Stimulated activated CD4-positive, alpha-beta T cell treated with anti-CD3 and anti-CD28 coated beads, Interleukin-12 subunit alpha, Interleukin-12 subunit beta, amount 100 ng/mL, for 4 hours (primary cell): ENCODE results near the gene RAD51B.

ENCODE experiments used
- DNase-seq: peaks from one replicate; pipeline ENCODE4 v3.0.0-alpha.2; 2020

Gene RAD51B

DNA sequence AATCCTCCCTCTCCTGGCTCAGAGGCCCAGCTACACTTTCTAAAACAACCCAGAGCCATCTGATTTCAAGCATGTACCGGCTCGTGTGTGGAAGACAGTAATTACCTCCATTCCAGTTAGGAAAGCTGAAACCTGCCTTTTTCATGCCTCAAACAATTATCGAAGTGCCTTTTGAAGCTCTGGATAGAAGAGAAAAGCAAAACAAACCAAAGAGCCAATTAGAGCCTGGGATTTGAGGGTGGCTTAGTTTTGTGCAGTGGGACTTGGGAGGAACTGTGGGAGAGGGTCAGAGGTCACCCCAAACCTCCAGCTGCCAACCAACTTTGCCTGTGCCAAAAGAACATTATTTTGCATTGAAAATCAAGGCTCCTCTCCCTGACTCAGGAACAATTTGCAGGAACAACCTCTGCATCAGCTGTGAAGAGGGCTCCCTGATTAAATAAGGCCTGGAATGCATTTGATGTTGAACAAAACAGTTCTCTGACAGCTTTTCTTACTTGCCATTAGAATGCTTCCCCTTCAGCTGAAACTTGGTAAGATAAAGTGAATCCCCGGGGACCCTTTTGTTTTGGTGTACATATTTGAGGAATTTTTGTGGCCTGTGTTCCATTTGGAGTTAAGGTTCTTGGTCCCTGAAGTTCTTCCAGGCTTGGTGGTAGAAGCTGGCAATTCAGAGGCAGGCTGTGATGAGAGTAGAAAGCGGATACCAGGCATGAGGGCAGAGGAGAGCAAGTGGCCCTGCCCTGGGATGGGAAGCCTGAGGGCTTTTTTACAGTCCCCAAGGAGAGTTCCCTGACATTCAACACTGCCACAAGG is 703.1 kb downstream of the RAD51B start:
- DNase-seq, result no peak

DNA sequence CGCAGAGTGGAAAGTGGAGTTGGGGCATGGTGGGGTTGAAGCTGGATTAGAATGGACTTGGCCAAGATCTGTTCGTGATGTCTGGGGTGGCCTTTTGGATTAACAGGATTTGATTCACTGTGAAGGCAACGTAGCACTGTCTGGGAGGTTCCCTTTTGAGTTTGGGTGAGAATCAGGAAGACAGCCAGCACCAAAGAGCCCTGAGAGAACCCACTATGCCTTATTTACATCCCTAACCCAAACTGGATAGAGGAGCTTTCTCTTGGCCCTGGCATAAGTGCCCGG is 703.7 kb downstream of the RAD51B start:
- no peak for DNase-seq

DNA sequence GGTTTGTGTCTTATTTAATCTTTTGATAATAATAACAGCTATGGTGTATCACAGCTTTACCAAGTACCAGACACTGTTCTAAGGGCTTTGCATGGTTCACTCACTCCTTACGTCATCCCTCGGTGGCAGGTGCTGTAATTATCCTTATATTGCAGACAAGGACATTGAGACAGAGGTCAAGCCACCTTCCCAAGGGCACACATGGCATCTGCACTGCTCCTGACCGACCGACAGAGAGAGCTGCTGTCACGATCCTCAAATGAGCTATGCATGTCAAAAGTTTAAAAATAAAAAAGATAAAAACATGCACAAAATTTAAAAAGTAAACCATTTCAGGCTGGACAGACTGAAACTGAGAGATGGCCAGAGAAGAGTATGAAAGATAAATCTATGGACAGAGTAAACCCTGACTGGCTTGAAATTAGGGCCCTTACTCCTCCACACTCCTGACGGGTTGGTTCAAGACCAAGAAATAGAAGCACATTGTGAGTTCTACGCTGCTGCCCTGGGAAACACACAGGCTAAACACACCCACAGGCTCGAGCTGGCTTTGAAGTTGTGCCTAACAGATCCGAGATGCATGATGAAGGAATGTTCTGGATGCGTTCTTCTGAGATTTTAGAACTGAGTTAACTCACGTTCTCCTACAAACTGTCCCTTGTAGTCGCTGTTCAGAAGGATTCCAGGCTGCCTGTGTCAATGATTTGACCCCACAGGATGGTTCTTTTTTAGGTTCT is 704.6 kb downstream of the RAD51B start:
- no peak for DNase-seq

DNA sequence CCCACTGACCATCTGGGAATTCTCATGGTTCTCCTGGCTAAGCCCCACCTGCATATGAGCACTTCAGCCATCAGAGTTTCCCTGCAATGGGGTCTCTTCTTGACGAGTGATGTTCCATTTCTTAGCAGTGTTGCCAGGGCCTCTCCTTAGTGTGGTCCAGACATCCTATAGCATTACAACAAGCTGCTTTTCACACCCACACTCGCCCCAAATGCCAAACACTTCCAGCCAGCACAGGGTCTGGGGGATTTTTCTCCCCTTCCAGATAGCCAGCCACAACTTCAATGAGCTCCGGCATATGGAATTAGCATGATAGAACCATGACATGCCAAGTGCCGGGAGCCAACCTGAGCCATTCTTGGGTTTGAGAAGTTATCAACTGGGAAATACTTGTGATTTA is 705.9 kb downstream of the RAD51B start:
- DNase-seq, result no peak

DNA sequence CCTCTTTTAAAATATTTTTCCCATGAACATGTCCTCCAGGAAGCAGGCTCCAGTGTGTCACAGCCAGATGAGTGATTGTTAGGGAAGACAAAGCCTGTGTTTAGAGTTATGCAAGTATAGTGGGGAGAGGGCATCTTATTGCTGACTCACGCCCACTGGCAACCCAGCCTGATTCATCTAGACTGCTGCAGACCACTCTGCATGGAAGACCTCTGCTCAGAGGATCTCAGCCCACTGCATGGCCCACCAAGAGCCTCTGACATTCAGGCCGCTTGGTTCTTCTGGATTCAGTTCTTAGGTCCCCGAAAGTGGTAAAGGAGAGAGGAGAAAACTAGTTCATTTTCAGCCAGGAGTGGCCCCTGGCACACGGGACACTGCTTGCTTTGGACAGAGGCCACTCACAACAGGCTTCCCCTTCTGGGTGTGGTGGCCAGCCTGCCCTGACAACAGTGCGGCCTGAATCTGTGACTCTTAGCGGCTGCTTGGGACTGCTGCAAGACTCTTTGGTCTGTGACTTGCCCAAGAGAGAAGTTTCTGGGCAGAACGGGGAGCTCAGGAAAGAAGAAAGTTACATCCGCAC is 707.0 kb downstream of the RAD51B start:
- DNase-seq, result no peak

DNA sequence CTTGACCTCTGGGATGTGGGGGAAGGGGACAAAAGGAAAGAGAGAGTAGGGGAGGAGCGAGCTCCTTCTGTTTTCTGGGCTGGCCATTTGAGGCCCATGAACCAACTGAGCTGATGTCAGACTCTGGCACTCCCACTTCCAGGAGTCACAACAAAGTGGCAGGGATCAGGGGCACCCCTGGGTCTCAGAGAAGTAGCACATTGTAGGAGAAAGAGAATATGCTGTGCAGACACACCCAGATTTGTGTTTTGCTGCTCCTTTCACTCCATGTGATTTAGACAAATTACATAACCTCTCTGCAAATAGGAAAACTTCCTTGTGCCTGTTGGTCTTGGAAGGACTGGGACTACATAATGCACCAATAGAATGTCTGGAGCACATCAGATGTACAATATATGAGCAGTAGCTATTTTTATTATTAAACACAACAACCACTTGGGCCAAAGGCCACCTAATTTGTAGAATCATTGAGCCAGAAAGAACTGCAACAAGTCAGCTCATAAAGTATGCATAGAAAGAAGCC is 707.8 kb downstream of the RAD51B start:
- DNase-seq, result no peak

DNA sequence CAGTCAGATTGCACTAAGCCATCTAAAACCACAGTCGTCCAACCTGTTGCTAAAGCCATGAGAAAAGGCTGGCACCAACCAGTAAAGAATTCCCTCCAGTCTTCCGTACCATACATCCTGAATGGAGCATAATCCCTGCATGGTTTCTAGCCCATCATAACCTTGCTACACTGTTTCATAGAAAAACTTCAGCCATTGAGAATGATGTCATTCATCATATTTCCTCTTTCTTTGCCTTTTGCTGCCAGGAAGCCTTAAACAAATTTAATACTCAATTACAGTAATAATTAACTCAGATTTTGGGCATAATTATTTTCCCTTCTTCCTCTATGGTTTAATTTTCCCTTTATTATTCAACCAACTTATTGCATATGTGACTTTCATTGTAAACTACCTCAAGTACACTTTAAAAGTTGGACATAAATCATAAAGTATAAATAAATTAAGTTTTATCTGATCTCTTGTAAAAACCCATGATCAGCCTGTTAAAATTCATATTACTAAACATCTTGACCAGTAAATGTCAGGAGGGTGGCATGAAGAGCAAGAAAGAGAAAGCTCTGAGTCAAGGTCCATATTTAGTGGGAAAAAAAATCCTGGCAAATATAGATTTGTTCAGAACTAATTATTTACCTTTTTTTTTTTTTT is 708.6 kb downstream of the RAD51B start:
- no peak for DNase-seq

DNA sequence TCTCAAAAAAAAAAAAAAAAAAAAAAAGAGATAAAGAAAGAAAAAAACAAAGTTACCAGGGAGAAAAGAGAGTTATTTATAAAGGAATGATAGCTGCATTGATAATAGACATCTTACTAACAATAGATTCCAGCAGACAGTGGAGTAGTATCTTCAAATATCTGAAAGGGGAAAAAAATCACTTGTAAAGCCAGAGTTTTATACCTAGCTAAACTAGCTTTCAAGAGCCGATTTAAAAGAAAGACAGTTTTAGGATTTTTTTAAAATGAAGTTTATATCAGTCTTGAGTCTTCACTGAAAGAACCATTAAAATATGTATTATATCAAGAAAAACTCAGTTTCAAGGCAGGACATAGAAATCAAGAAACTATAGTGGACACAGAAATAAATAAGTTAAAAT is 710.9 kb downstream of the RAD51B start:
- DNase-seq, result no peak

DNA sequence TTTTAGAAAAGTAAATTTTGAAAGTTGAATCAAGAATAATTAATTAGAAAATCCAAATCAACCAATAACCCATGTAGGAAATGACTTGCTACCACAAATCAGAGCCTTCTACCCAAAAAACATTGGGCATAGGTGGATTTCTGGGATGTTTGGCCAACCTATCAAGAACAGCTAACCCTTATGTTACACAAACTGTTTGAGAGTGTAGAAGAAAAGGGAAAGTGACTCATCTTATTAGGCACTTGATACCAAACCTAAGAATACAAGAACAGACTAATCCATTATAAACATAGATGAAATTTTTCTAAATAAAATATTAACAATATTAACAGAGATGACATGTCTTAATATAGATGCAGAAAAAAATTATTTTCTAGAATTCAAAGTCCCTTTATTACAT is 712.9 kb downstream of the RAD51B start:
- no peak for DNase-seq

DNA sequence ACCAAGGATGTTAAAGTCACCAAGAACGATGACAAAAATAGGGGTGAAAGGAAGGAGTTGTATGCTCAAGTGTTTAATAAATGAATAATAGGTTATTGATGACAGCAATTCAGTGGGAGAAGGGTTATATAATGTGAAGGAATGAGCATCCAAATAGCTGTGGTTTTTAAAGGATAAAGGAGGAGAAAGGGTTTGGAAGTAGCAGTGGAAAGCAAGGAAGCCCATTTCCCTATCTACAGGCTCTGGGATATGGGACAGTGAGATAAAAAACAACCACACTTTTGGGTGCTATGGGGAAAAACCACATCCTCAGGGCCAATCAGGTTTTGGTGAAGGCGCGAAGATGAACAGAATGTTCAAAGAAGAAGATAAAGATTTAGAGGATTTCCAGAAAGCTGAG is 714.7 kb downstream of the RAD51B start:
- no peak for DNase-seq

DNA sequence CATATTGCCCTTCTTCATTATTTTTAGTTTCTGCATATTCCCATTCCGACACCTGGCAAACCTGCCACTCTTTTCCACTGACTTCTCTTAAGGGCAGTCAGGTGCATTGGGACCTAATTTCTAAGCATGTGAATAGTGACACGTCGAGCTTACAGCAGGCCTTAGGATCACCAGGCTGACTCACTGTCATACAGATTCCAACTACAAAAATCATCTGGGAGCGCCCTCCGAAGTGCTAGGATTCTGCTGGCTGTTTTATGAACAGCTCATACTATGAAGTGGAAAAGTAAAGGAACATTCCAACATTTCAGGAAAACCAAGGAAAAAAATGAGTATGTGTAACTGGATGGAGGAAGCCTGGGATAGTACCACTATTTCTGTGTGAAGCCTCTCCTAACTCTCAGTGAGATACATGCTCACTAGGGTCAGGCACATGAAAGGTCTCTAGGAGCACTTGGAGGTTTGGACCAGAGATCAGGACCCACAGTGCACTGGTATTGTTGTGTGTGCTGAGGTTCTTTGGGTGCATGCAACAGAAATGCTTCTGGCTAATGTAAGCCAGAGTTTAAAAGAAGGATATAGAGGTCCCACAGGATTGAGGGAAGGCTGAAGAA is 715.9 kb downstream of the RAD51B start:
- no peak for DNase-seq

DNA sequence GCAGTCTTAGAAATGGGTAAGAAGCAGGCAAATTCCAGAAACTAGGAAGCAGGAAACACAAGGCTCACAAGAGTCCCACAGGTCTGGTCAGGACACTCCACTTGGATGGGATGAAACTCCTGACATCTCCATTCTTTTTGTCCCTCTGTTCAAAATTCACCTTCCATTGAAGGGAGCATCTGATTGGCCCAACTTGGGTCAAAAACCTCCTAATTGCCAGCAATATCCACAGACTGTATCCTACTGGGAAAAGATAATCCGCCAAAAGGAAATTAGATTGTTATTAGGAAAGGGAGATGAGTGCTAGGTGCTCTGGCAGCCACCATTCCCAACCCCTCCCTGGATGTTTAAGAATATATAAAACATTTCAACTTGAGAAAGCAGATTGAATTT is 716.4 kb downstream of the RAD51B start:
- DNase-seq, result no peak

DNA sequence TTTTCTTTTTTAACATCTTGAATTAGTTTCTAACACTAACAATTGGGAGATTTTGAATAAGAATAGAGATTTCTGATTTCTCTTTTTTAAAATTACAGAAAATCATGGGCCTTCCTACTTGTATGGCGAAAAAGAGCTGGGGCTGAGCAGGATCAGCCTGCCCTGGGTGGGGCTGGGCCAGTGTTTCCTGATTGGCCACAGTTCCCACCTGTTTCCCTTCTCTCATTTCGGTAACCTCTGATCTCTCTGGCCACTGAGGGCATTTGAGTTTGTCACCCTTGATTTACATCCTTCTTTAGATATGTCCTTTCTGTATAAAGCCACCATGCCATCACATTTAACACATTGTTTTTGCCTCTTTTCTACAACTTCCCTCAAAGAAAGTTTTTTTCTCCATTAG is 719.1 kb downstream of the RAD51B start:
- DNase-seq, result no peak

DNA sequence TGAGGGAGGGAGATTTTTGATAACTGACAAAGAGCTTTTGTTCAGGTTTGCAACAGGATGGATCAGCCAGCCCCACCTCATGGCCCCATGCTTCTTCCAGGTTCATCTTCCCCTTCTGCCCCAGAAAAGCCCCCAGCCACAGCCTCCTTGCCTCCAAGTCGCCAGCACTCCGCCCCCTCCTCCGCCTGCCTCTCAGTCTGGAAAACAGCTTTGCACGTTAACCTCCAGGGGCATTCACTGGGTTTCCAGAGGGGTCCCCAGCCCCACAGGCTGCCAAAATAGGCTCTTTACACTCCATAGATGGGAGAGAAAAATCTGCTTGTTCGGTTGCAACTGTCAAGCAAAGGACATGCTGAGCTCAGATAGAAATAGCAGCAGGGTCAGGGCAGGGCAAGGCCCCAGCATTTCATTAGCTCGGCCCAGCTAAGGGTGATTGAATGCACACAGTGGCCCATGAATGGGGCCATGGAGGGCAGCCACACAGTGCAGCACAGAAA is 719.7 kb downstream of the RAD51B start:
- DNase-seq, result no peak

DNA sequence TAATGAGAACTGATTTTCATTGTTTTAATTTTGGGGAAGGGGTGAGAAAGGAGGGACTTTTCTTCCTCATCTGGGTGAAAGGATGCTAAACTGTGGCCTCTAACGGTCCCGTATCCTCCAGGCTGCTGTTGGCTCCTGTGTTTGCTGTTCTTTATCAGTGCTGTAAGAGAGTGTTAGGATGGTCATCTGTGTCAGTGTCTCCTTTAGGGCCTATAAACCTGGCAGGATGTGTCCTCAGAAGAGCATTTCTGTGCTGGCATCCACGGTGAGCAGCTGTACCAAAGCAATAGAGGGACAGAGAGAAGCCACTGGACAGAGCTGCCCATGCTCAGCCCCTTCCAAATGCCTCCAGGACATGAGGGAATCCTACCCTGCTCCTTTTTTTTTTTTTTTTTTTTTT is 720.2 kb downstream of the RAD51B start:
- no peak for DNase-seq

DNA sequence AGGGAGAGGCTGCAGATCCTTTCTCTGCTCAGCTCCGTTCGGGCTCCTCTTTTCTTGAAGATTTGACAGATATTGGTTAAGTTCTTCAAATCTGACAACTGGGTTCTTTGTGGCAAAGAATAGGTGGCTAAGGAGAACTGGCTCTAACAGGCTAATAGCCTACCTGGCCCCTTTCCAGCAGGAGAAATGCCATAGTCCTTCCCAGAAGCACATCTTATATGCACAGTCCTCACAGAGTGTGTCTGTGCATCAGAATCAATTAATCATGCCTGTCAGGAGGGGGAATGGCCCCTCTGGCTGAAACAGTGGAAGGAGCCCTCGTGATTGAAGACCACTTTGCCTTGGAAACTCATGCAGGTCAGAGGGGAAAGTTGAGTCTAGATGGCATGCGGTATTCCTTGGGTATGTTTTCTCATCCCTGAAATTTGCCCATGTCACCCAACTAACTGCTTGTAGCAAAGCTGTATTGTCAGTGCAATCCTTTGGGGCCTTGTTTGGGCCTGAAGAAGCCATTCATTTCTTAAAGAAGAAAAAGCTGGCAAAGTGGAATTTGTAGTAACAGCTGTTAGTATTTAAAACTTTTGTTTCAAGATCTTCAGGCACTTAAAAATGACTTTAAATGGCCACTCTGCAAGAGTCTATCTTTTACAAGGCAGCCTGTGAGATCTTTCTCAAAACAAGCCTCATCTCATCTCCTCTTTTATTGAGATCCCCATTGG is 721.8 kb downstream of the RAD51B start:
- DNase-seq, result no peak

DNA sequence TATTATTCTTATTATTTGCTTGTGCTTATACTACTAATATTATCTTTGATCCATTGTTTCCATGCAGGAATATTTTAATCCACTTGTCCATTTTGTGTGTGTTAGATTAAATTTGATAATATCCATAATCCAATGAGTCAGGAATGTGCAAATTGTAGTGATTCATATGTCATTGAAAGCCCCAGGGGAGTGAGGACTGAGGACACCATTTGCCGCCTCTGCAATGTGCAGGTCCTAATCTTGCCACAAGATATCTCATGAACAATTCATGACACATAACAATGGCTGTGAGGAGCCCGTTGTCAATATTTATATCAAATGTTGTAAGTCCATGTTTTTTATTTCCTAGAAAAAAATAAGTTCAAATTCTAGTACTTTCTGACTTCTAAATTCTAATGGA is 722.8 kb downstream of the RAD51B start:
- DNase-seq, result no peak

DNA sequence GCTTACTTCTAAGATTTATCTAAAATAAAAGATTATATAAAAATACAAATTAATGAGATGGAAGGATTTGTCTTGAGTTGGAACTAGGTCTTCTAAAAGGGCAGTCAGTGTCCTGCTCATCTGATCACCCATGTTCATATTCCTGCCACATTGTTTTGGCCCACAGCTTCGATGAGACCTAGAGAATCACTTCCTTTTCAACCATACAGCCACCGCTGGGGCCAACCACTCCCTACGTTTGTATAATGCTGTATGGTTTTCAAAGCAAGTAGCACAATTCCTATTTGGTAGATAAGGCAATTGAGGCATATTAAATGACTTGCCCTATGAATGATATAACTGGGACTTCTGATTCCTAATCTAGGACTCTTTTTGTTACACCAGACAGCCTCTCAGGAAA is 723.9 kb downstream of the RAD51B start:
- no peak for DNase-seq

DNA sequence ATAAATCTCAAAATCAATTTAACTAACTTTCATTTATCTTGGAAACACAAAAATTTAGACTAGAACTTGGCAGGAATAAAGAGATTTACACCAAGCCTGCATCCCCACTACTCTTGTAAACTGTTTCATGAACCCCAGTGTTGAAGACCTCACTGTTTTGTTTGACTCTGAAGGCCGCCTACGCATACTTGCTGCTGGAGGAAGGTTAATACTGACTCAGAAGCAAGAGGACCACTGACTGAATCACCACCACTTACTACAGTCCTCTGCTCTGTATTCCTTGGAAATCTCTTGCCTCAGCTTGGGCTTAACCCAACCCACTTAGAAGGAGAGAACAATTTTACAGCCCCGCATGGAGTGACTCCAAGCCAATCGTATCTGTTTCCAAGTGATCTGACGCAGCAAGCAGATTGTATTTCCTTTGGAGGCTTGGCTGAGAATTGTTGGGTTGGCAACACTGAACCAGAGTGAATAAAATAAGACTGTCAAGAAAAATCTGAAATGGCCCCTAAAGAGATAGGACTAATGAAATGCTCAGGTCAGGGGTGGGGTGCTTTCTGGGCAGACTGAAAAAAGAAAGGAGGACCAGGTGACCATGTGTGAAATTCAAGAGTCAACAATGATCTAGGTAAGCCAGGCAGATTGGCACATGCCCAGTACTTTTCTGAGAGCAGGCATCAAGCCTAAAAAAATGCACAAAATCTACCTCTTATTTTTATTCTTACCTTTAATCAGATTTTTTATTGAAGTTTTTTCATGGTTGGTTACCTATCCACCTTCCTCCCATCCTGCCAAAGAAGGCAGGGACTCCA is 724.7 kb downstream of the RAD51B start:
- no peak for DNase-seq

DNA sequence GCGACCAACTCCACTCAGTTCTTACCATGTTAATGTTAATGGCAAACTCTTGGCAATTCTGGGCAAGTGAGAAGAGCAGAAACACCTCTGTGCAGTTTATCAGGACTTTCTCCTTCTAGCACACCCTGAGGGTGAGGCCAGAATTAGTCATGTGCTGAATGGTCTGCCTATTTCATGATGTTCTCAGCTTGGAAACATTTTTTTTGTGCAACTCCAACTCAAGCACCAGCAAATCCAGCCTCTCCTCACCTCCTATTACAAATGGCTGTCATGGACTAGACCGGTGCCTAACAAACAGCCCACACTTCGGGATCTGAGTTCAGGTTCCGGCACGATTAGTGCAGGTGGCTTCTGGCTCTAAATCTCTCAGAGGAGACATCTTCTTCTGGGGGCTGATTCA is 727.3 kb downstream of the RAD51B start:
- no peak for DNase-seq
